Heart left ventricle (tissue), 13 donors: Measurements from ENCODE around the gene MYCT1.

ENCODE experiments used
- POLR2A ChIP-seq, 2 donors: fragments of 450-650 bp; IDR thresholded peaks; one replicate each; pipeline ENCODE4 v1.6.1; 2017; ENCODE audit warnings: antibody characterized with exemption in 2 of 2, mild to moderate bottlenecking in 2 of 2, moderate library complexity in 2 of 2
- TF ChIP-seq, protein P1 (sequence below), 12 donors: fragments of 200-600 bp; sonication (generic) in 4 of 12; IDR thresholded peaks; one replicate each; pipeline versions ENCODE4 v1.5.0 to v1.8.0; 2018 to 2022; ENCODE audit warnings: antibody characterized with exemption in 12 of 12, mild to moderate bottlenecking in 5 of 12
- donor health status: ischemic (EF 13 %, LVEDD 7.1; RV severe dilation, severe dysfunction).
- donor health status: DM: no; HTN: yes; CAD: no.
- donor health status: DM: no; HTN: no; CAD: no.
- donor health status: ischemic (EF 25% LVEDD 6.9; RV normal size, moderate dysfunction).
- donor health status: ischemic (EF 25% LVEDD 5.7; RV mildly dilated, moderate dysfunction).
- donor health status: ischemic (EF 35%, LVEDD 5.7; RV mildly dilated, moderate dysfunction).
- donor health status: nonischemic (EF 11% LVEDD 7.7; RV severe dilation, severe dysfunction).
- donor health status: DM: yes; HTN: yes; CAD: no.
- donor health status: PGD.
- donor health status: ischemic (EF 29% LVEDD 5.4; RV normal size, mild dysfunction).
- donor health status: nonischemic (EF 23%, LVEDD 6.1; RV moderate dilation, normal function).

DNA sequence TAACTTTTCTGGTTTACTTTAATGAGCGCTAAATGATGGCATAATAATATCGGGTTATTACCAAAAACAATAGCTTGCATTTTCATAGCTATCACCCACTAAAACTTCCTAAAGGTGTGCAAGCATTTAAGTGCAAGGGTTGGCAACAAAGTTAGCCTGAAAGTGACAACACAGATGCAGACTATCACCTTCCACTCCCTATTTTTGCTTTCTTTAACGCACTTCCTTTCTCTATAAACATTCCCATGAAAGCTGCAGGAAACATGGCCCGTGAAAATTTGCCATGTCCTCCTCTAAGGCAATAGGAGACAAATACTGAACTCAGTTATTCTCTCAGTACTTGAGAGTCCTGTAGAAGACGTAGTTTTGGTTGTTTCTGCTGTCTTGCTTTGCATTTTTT lies 2.7 kb downstream of the MYCT1 start:
- TF ChIP-seq, protein P1, sequence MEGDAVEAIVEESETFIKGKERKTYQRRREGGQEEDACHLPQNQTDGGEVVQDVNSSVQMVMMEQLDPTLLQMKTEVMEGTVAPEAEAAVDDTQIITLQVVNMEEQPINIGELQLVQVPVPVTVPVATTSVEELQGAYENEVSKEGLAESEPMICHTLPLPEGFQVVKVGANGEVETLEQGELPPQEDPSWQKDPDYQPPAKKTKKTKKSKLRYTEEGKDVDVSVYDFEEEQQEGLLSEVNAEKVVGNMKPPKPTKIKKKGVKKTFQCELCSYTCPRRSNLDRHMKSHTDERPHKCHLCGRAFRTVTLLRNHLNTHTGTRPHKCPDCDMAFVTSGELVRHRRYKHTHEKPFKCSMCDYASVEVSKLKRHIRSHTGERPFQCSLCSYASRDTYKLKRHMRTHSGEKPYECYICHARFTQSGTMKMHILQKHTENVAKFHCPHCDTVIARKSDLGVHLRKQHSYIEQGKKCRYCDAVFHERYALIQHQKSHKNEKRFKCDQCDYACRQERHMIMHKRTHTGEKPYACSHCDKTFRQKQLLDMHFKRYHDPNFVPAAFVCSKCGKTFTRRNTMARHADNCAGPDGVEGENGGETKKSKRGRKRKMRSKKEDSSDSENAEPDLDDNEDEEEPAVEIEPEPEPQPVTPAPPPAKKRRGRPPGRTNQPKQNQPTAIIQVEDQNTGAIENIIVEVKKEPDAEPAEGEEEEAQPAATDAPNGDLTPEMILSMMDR (IDR thresholded peaks at IDR 0.05), result no peak
- no peak for TF ChIP-seq POLR2A (IDR thresholded peaks at IDR 0.05)
